ENCODE data around the gene BICRA.
"Not testable (repeated sequence)": the region's sequence is repeated elsewhere in the genome, so short reads cannot be mapped to it uniquely, and the experiment has no call there.

Gene BICRA

DNA sequence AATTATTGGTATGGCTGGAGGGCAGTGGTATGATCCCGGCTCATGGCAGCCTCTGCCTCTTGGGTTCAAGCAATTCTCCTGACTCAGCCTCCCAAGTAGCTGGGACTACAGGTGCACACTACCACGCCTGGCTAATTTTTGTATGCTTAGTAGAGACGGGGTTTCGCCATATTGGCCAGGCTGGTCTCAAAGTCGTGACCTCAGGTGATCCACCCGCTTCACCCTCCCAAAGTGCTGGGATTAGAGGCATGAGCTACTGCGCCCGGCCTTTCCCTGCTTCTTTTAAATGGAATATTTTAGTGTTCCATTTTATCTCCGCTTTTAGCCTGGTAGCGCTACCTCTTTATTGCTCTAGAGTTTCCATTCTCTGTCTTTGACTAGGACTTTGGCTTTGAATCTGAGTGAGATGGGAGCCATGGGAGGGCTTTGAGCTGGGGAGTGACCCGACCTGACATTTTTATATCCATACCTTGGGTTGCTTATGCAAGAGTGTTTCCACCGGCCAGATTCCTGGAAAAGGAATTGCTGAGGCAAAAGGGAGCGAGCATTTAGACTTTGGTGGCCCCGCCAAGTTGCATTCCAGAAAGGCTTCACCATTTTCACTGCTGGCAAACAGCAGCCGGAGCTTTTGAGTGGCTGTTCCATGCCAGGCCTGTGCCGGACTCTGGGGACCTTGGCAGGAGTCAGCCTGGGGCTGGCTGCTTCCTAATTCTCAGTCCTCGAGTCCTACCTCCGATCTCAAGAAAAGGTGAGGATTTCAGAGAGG is 22.9 kb downstream of the BICRA start:
- no peak for DNase-seq

DNA sequence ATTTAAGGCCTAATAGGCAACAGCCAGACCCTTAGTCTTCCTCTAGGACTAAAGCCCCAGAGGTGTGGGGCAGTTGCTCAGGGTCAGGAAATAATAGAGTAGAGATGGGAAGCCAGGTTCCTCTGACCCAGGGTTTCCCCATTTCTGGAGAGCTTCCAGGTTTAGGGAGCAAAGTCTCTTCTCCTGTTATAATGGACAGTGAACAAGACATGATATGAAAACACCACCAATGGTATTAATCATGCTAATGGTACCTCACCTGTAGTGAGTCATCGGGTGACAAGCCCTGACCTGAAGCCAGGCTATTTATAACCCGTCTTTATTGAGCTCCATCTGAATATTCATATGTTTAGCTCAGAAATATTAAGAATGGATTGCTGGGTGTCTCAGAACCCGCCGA is 24.6 kb downstream of the BICRA start:
- no peak for DNase-seq

DNA sequence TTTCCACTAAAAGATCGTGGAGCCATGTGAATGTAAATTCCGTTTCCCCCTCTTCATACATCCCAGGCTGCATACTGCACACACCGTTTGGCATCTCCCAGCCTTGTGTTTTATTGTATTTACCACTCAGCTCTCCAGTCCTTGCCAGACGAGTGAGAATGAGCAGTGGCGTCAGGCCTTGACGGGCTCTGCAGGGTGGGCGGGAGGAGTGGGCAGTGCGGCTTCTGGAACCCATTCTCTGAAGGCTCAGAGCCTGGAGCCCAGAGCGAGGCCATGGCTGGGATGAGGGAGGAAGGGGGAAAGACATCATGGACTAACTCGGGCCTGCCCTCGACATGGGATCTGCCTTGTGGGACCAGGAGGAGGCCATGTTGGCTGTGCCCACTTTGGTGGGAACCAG is 25.1 kb downstream of the BICRA start:
- no peak for DNase-seq

DNA sequence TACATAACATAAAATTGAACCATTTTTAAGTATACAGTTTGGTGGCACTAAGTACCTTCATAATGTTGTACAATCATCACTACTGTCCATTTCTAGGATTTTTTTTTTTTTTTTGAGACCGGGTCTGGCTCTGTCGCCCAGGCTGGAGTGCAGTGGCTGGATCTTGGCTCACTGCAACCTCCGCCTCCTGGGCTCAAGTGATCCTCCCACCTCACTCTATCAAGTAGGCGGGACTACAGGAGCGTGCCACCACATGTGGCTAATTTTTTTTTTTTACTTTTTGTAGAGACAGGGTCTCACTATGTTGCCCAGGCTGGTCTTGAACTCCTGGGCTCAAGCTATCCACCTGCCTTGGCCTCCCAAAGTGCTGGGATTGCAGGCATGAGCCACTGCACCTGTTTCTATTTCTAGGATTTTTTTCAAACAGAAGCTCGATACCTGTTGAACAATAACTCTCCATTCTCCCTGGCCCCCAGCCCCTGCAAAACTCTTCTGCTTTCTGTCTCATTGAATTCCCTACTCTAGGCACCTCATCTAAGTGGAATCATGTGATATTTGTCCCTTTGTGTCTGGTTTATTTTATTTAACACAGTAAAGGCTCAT is 26.3 kb downstream of the BICRA start:
- not testable (repeated sequence) for DNase-seq

DNA sequence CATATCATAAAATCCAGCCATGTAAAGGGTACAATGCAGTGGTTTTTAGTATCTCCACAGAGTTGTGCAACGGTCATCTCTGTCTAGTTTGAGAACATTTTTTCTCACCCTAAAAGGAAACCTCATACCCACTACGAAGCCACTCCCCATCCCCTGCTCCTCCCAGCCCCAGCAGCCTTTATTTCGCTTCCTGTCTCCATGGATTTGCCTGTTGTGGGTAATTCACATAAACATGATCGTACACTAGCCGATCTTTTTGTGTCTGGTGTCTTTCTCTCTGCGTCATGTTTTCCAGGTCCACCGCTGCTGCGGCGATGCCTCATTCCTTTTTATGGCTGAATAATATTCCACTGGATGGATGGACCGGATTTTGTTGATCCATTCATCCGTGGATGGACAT is 28.6 kb downstream of the BICRA start:
- DNase-seq: peak; percentile 31

DNA sequence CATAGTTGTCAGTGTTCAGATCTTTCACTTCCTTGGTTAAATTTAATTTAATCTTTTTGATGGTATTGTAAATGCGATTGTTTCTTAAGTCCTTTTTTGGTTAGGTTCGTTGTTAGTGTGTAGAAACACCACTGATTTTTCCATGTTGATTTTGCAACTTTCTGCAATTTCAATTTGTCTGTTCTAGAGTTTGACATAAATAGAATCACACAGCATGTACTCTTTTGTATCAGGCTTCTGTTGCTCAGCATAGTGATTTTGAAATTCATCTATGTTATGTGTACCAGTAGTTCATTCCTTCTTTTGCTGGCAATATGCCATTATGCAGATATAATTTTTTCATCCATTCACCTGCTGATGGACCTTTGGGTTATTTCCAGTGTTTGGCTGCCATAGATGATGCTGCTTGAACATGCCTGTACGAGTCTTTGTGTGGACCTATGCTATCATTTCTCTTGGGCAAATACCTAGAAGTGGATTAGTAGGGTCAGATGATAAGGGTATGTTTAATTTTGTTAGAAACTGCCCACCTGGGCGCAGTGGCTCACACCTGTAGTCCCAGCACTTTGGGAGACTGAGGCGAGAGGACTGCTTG is 33.1 kb downstream of the BICRA start:
- no peak for DNase-seq

DNA sequence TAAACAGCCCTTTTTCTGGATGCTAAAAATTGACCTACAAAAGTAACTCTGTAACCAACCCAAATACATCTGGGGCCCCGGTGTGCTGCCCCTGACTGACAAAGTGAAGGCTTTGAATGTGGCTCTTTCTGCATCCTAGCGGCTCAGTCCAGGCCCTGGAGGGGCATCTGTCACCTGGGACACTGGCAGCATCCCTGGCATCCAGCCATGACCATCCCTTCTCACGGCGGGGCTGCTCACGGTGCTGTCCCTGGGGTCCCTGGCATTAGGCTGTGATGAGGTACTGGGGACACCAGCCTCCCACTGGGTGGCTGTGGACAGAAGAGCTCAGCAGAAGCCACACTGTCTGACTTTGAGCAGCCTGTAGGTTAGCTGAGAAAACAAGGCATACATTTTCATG is 34.3 kb downstream of the BICRA start:
- DNase-seq: no peak

DNA sequence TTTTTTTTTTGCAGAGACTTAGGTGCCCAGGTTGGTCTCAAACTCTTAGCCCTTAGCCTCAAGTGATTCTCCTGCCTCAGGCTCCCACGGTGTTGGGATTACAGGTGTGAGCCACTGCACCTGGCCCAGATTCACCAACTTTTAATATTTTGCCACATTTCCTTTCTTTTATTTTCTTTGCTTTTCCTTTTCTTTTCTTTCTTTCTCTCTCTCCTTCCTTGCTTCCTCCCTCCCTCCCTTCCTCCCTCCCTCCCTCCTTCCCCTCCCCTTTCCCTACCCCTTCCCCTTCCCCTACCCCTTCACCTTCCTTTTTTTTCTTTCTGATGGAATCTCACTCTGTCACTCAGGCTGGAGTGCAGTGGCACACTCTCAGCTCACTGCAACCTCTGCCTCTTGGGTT is 35.3 kb downstream of the BICRA start:
- DNase-seq: no peak

DNA sequence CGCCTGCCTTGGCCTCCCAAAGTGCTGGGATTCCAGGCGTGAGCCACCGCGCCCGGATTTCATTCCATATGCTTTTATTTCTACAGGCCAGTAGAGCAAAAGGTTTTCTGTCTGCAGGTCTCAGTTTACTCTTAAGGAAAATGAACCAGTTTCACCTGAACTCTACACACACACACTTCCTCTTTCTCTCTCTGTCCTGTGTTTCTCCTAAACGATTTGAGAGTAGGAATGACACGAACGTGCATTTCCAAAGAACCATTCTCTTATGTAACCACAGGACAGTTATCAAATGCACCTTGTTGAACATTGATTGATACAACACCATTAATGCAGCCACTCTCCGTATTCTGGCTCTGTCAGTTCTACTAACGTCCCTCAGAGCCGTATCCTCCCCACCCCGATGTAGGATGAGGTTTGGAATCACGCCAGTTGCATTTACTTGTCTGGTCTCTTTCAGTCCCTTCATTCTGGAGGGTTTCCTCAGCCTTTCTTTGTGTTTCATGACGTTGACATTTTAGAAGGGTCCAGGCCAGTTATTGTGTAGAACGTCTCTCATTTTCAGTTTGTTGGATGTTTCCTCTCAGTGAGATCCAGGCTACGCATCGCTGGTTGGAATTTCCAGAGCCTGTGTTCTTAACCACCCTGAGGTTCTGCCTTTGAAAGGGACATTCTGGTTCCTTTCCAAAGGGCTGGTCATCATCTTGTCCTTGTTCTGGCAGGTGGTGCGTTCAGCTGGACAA is 36.0 kb downstream of the BICRA start:
- DNase-seq: no peak

DNA sequence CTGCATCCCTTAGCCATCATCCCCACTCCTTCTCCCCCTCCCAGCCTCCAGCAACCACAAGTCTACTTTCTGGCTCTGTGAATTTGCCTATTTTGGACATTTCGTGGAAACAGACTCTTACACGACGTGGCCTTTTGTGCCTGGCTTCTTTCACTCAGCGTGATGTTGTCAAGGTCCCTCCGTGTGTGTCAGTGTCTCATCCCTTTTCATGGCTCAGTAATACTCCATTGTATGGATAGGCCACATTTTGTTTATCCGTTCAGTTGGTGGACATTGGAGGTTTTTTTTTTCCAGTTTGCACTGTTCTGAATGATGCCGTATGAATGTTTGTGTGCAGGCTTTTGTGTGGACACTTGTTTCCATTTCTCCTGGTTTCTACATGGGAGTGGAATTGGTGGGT is 38.0 kb downstream of the BICRA start:
- no peak for DNase-seq

DNA sequence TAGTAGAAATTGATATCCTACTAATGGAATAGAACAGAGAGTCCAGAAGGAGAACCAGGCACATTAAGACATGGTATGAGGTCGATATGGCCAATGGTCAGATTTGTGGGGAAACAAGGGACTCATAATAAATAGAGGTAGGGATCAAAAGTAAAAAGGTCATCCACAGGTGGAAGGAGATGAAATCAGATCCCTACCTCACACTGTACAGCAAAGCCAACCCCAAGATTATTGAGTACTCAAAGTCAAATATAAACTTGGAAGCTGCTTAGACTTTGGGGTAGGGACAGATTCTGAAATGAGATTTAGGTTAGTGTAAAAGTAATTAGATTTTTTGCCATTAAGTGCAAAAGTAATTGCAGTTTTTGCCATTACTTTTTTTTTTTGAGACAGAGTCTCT is 40.7 kb downstream of the BICRA start:
- no peak for DNase-seq

DNA sequence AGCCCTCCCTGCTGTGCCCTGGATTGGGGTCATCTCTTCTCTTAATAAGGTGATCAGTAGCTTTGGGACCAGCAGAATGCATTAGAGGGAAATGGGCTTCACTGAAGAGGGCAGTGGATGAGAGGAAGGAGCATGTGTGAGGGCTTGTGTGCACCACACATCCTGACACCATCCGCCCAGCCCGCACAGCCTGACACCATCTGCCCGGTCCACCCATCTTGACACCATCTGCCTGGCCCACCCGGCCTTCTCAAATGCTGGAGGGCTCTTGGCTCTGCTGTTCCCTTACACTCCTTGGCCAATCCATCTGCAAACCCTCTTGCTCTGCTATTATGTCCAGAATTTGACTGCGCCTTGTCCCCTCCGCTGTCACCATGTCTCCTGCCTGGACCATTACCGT is 41.8 kb downstream of the BICRA start:
- no peak for DNase-seq

DNA sequence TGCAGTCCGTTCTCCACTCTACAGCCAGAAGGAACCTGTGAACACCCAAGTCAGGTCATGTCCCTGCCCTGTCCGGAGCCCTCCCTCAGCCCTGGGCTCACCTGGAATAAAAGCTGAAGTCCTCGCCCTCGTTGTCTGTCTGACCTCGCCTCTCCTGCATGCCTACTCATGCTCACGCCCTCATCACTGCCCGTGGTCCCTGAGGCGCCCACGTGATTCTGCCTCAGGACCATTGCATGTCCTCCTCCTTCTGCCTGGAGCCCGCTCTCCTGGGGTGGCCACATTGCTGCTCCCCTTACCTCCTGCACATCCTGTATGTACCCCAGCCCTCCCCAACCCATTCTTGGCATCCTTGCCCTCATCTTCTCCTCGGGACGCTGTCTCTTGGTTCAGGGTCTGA is 42.2 kb downstream of the BICRA start:
- no peak for DNase-seq

DNA sequence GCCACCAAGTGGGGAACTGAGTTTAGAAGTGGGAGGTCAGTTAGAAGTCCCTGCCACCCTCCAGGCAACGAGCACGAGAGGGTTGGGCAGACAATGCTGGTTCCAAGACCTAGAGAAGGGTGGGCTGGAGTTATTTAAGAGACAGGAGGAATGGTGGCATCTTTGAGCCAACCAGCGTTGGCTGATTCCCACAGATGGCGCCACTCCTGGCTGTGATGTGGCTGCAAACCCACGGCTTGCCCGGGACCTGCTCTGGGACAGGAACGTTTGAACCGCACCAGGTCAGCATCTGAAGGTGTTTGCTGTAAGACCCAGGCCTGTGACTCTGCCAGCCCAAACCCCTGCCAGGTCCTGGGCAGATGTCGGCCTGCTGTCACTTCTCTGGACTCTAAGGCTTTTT is 42.8 kb downstream of the BICRA start:
- DNase-seq: no peak

DNA sequence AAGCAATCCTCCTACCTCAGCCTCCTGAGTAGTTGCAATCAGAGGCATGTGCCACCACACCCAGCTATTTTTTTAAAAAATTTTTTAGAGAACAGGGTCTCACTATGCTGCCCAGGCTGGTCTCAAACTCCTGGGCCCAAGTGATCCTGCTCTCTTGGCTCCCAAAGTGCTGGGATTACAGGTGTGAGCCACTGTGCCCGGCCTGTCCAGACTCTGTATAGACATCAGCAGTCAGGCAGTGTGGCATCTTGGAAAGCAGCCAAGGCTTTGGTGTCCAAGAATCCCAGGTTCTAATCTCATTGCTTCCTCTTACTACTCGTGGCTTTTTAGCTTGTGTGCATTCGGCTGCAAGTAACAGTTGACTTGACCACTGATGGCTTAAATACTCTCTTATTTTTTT is 43.4 kb downstream of the BICRA start:
- DNase-seq: no peak

DNA sequence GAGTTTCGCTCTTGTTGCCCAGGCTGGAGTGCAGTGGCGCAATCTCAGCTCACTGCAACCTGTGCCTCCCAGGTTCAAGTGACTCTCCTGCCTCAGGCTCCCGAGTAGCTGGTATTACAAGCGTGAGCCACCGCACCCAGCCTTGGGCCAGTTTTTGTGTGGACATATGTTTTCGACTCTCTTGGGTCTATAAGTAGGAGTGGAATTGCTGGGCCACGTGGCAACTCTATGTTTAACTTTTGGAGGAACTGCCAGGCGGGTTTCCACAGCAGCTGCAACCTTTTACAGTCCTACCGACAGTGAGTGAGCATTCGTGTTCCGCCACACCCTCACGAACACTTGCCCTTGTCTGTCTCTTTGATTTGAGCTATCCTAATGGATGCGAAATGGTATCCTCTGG is 44.9 kb downstream of the BICRA start:
- no peak for DNase-seq

DNA sequence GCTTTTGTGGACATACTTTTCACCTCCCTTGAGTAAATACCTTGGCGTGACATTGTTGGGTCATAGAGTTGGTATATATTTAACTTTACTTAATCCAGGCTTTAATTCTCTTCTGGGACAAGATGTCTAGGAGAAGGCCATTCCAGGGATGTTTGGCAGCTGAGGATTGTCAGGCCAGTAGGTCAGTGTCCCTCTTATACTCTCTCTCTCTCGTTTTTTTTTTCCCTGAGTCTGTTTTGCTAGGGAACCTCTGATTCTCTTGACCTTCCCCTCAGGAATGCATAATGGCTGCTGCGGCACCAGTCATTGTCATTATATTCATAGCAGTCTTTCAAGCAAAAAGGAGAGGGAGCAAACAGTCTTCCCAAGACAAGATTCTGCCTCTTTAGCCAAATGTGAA is 48.8 kb downstream of the BICRA start:
- no peak for DNase-seq

DNA sequence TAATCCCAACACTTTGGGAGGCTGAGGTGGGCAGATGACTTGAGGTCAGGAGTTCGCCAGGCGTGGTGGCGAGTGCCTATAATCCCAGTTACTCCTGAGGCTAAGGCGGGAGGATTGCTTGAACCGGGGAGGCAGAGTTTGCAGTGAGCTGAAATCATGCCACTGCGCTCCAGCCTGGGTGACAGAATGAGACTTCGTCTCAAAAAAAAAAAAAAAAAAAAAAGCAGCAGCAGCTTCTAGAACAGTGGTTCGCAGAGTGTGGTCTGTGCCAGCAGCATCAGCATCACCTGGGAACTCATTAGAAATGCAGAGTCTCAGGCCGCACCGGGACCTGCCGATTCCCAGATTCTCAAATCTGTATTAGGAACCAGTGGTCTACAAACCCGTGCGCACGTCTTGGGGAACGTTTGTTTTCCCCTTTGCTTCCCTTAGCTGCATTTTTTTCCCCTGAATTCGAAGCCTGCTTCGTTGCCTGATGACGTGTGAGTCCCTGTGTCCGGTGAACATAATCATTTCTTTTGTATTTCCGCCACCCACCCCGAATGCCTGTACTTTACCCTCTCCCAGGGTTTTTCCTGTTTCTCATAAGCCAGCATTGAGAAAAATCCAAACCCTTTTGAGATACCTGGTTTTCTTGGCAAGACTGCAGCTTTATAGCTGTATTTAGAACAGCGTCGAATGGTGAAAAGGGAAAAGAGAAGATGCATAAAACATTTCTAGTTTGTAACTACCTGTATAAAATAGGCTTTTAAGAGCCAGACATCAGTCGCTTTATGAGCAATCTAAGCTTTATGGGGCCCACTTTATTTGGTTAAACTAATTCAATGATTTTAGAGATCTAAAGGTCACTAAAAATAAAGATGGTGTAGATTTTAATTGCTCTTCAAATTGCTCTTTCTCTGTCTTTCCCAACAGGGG is 49.8 kb downstream of the BICRA start:
- peak; percentile 47 for DNase-seq

DNA sequence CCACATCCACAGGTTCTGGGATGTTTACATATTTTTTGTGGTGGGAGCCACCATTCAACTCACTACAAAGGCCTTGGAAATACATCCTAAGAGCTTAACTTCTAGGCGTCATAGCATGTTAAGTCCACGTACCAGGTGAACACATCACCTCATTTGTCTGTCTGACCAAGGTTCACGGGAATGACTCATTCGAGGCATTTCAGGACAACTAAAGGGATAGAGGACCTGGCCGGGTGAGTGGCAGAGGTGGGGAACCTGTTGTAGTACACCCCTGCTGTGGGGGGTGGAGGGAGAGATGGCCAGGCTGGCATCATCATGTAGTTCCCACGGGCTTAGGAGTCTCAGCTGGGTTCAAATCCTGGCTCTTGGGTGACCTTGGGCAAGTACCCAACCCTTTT is 51.5 kb downstream of the BICRA start:
- DNase-seq: no peak

DNA sequence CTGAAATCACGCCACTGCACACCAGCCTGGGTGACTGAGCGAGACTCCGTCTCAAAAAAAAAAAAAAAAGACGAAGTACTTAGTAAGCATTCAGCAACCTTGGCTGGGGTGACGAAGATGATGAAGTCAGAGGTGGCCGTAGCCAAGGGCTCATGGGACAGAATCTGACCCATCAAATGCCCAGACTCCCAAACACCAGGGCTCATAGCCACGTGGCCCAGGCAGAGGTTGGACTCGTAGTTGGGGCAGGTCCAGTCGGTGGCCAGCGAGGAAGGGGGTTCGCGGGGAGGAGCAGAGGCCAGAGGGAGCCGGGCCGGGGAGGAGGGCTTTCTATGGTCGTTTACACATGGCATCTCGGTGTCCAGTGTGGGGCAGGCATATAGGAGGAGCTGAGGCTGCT is 52.2 kb downstream of the BICRA start:
- DNase-seq: no peak

DNA sequence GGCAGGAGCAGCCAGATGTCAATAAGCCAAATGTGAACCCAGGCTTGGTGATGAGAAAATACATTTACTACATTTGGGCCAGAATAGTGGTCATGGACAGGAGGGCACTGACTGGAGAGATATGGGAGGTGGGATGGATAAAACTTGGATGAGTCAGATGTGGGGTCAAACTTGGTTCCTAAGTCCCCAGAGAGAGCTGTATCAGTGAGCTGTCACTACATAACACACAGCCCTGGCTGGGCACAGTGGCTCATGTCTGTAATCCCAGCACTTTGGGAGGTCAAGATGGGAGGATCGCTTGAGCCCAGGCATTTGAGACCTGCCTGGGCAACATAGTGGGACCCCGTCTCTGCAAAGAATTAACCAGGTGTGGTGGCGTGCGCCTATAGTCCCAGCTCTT is 52.7 kb downstream of the BICRA start:
- DNase-seq: no peak

DNA sequence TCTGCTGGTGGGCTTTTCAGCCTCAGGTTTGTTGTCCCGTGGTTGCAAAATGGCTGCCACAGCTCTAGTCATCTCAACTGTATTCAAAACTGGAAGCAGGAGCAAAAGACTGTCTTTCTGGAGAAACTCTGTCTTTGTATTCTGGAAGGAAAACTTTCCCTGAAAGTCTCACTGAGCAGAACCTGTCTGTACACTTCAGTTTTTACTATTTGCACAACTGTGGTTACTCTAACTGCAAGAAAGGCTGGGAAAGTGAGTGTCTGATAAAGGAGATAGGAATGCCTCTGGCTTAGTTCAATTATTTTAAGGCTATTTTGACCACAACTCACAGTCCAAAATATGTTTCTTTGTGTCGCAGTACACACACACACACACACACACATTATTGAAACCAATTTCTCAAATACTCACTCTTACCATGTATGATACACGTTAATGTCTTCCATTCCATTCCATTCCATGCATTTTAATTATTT is 54.5 kb downstream of the BICRA start:
- DNase-seq: peak; percentile 92
